GM23338 (cell line): Measurements from ENCODE around the gene ITGA1.

Experiments used
- CREB1 ChIP-seq: fragments of 250-450 bp; sonication (Bioruptor Pico); IDR thresholded peaks from 2 replicates; pipeline ENCODE4 v1.5.0; 2020; ENCODE audit warnings: low read depth, mild to moderate bottlenecking, moderate library complexity
- CTCF ChIP-seq, 2 experiments: fragments of 200-600 bp in 1 of 2; sonication (generic) in 1 of 2; conservative IDR thresholded peaks; 2 replicates each; pipeline versions ENCODE4 v1.5.1 to v1.6.1; 2016 to 2017; ENCODE audit warnings: antibody characterized with exemption in 2 of 2, low read depth in 2 of 2, mild to moderate bottlenecking in 2 of 2, moderate library complexity in 1 of 2
- ETS1 ChIP-seq: IDR thresholded peaks from 2 replicates; pipeline ENCODE4 v1.6.1; 2016; ENCODE audit warnings: antibody characterized with exemption
- EZH2 ChIP-seq: fragments of 200-600 bp; sonication (generic); IDR thresholded peaks from one replicate; pipeline ENCODE4 v1.8.0; 2017; ENCODE audit warnings: antibody characterized with exemption, mild to moderate bottlenecking, low read depth; ENCODE audit not compliant: unreplicated experiment
- EZH2phosphoT487 ChIP-seq: fragments of 200-600 bp; sonication (generic); IDR thresholded peaks from one replicate; pipeline ENCODE4 v1.8.1; 2018; ENCODE audit warnings: antibody characterized with exemption; ENCODE audit not compliant: unreplicated experiment
- POLR2AphosphoS5 ChIP-seq: IDR thresholded peaks from 2 replicates; pipeline ENCODE4 v1.6.1; 2016; ENCODE audit warnings: antibody characterized with exemption, low read depth
- REST ChIP-seq: IDR thresholded peaks from one replicate; pipeline ENCODE4 v1.6.1; 2018; ENCODE audit warnings: antibody characterized with exemption; ENCODE audit not compliant: unreplicated experiment
- ZNF462 ChIP-seq: fragments of 250-450 bp; sonication (Bioruptor Pico); IDR thresholded peaks from 2 replicates; pipeline ENCODE4 v1.5.0; 2020; ENCODE audit warnings: mild to moderate bottlenecking, moderate library complexity

- TF ChIP-seq CTCF (conservative IDR thresholded peaks at IDR 0.05; ENCODE audit: low read depth in 2 of 2) (no peak), EZH2 (no peak), POLR2AphosphoS5 (no peak), ZNF462 (CRISPR knock-in tag) (no peak), CREB1 (CRISPR knock-in tag) (no peak), EZH2phosphoT487 (no peak), ETS1 (no peak), REST (no peak)
Measured at GRCh38 chr5:52895075-52895474, 107.4 kb downstream of the ITGA1 start.
